HFFc6 (cell line): ENCODE results near the gene CLDN34. TPM values are rescaled to one million over a fixed set of nuclear protein-coding genes. Genes with fewer than 3 reads are reported as not detected.

Experiments
- DNase-seq: peaks from one replicate; pipeline ENCODE4 v3.0.0-alpha.2; 2018
- H3K27ac Mint-ChIP-seq: 2 replicates; pipeline ENCODE4 v1.8.0; 2020; ENCODE audit warnings: mild to moderate bottlenecking, mixed read lengths
- H3K27me3 Mint-ChIP-seq: 2 replicates; pipeline ENCODE4 v1.8.0; 2021; ENCODE audit warnings: mild to moderate bottlenecking, moderate library complexity, mixed read lengths; ENCODE audit not compliant: insufficient read depth
- H3K36me3 Mint-ChIP-seq: 2 replicates; pipeline ENCODE4 v1.8.0; 2021; ENCODE audit warnings: low read depth, mixed read lengths
- H3K4me1 Mint-ChIP-seq: 2 replicates; pipeline ENCODE4 v1.8.0; 2020; ENCODE audit warnings: low read depth, mixed read lengths
- H3K4me3 Mint-ChIP-seq: 2 replicates; pipeline ENCODE4 v1.8.0; 2020; ENCODE audit warnings: mild to moderate bottlenecking, moderate library complexity, mixed read lengths
- H3K9me3 Mint-ChIP-seq: 2 replicates; pipeline ENCODE4 v1.8.0; 2020; ENCODE audit warnings: mild to moderate bottlenecking, mixed read lengths
- CTCF ChIP-seq: fragments of 200-600 bp; sonication (generic); IDR thresholded peaks from 2 replicates; pipeline ENCODE4 v1.5.0; 2021; ENCODE audit warnings: antibody characterized with exemption, mild to moderate bottlenecking
- total RNA-seq, 6 experiments: library from RNA; stranded (reverse); fragmentation: NEBNext Ultra II Directional; extraction: Animal tissue kit (Norgen Biotek cat#: 25700); gene quantifications; 2 replicates in 1 of 6; 3 replicates in 5 of 6; pipeline ENCODE4 v1.2.3, GENCODE V29; 2021

CLDN34 gene
- total RNA-seq, 6 experiments from 2014 or later, result not detected

GRCh38 chrX:10008483-10009056 lies 41.4 kb downstream of the CLDN34 start:
- Mint-ChIP-seq H3K4me1 (peaks cover 83% of the 10 kb centered on the region), H3K27me3 (peaks cover 4% of the 10 kb centered on the region), H3K9me3 (no peaks in the 10 kb centered on the region), H3K36me3 (peaks cover 7% of the 10 kb centered on the region; the same call in 1 of the 2 replicates), H3K4me3 (0 out of 2 replicates have a peak overlapping the region, but pooled peaks have one; percentile 34), H3K27ac (peak overlapping the region; percentile 49)
- no peak for TF ChIP-seq CTCF
- DNase-seq, result peak; percentile 31

- Mint-ChIP-seq H3K4me1 (peaks cover 78% of the 10 kb centered on the region), H3K36me3 (peaks cover 11% of the 10 kb centered on the region; the same call in 1 of the 2 replicates), H3K27me3 (peaks cover 4% of the 10 kb centered on the region), H3K27ac (no peak overlapping the region; the same call in 1 of the 2 replicates), H3K9me3 (no peaks in the 10 kb centered on the region), H3K4me3 (peak overlapping the region; percentile 15; the same call in 1 of the 2 replicates)
- TF ChIP-seq CTCF, result no peak
- no peak for DNase-seq
These were observed 42.6 kb downstream of the CLDN34 start for GRCh38 chrX:10009741-10010140.

- peak overlapping the region; percentile 41 for H3K4me3 Mint-ChIP-seq
- no peaks in the 10 kb centered on the region for H3K9me3 Mint-ChIP-seq
- H3K36me3 Mint-ChIP-seq, result 0 out of 2 replicates have a peak, but pooled peaks cover 8% of the 10 kb centered on the region
- peaks cover 68% of the 10 kb centered on the region for H3K4me1 Mint-ChIP-seq
- TF ChIP-seq CTCF, result no peak
- peak overlapping the region; percentile 48 for H3K27ac Mint-ChIP-seq
- peaks cover 4% of the 10 kb centered on the region for H3K27me3 Mint-ChIP-seq
- peak; percentile 21 for DNase-seq
These were observed 43.5 kb downstream of the CLDN34 start for GRCh38 chrX:10010686-10011085.

- Mint-ChIP-seq H3K27ac (peak overlapping the region; percentile 48; the same call in 1 of the 2 replicates), H3K36me3 (0 out of 2 replicates have a peak, but pooled peaks cover 8% of the 10 kb centered on the region), H3K4me3 (peak overlapping the region; percentile 41; the same call in 1 of the 2 replicates), H3K27me3 (peaks cover 4% of the 10 kb centered on the region), H3K4me1 (peaks cover 66% of the 10 kb centered on the region), H3K9me3 (no peaks in the 10 kb centered on the region)
- no peak for TF ChIP-seq CTCF
- DNase-seq, result no peak
These were observed 44.2 kb downstream of the CLDN34 start for GRCh38 chrX:10011261-10011931.

- DNase-seq, result no peak
- Mint-ChIP-seq H3K36me3 (0 out of 2 replicates have a peak, but pooled peaks cover 8% of the 10 kb centered on the region), H3K4me3 (no peak overlapping the region; the same call in 1 of the 2 replicates), H3K4me1 (peaks cover 66% of the 10 kb centered on the region), H3K27me3 (peaks cover 4% of the 10 kb centered on the region), H3K9me3 (no peaks in the 10 kb centered on the region), H3K27ac (no peak overlapping the region)
- no peak for TF ChIP-seq CTCF
These were observed 44.8 kb downstream of the CLDN34 start for GRCh38 chrX:10011991-10012390.
